Bronchus fibroblast of lung (primary cell): ENCODE results near the gene KRTAP10-5. TPM values are rescaled to one million over a fixed set of nuclear protein-coding genes. Genes with fewer than 3 reads are reported as not detected.

Experiments
- total RNA-seq: library from RNA; depleted of rRNA; stranded (reverse); fragments of >200 nt; gene quantifications from 2 replicates; pipeline ENCODE4 v1.2.3, GENCODE V29; 2015

KRTAP10-5 gene
- not detected in 2 replicates for total RNA-seq

DNA sequence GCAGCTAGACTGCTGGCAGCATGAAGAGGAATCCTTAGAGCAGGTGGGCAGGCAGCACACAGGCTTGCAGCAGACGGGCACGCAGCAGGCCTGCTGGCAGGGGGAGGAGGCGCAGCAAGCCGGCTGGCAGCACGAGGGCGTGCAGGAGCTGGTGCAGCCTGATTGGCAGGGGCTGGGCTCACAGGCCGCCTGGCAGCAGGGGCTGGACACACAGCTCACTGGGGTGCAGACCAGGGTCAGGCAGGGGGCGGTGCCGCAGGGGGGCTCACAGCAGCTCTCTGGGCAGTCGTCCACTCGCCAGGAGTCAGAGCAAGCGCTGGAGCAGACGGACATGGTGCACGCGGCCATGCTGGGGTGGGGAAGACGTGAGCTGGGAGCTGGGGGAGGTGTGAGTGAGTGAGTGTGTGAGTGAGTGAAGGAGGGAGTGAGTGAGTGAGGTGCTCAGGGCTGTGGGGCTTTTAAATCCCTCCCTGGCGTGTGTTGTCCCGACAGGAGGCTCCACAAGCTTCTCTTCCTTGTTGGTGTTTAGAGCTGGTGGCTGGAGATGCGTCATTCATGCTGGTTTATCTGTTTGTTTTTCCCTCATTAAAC is at the start of gene KRTAP10-5:
TSS of gene KRTAP10-5 (minus strand) at position 374 of the 591 bp plus-strand sequence. CDS start at position 348, 26 bp downstream.

GRCh38 chr21:44626673-44627143 is 46.3 kb upstream of the KRTAP10-5 start, which contains the start of gene KRTAP10-9:
Gene KRTAP10-9 (plus strand): TSS chr21:44627093. CDS start chr21:44627172, 79 bp downstream.

DNA sequence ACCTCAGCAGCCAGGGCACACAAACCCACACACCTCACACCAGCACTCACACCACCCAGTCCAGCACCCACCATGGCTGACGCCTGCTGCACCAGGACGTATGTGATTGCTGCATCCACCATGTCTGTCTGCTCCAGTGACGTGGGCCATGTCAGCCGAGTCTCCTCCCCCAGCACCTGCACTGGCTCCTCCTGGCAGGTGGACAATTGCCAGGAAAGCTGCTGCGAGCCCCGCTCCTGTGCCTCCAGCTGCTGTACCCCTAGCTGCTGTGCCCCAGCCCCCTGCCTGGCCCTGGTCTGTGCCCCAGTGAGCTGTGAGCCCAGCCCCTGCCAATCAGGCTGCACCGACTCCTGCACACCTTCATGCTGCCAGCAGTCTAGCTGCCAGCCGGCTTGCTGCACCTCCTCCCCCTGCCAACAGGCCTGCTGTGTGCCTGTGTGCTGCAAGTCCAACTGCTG is 31.7 kb upstream of the KRTAP10-5 start, which contains the start of gene KRTAP10-8:
TSS of gene KRTAP10-8 (plus strand) at position 51 of the 458 bp plus-strand sequence. CDS start at position 73, 22 bp downstream.

GRCh38 chr21:44600118-44600978 is 19.9 kb upstream of the KRTAP10-5 start, which contains the start of gene KRTAP10-7:
Gene KRTAP10-7 (plus strand): TSS chr21:44600597. CDS start chr21:44600622, 25 bp downstream.

GRCh38 chr21:44592446-44593311 is 12.3 kb upstream of the KRTAP10-5 start, which contains the start of gene KRTAP10-6:
Gene KRTAP10-6 (minus strand): TSS chr21:44592505. CDS start chr21:44592484, 21 bp downstream.

GRCh38 chr21:44573630-44574456 is 6.6 kb downstream of the KRTAP10-5 start, which contains the start of gene KRTAP10-4:
Gene KRTAP10-4 (plus strand): TSS chr21:44573729. CDS start chr21:44573759, 30 bp downstream.

DNA sequence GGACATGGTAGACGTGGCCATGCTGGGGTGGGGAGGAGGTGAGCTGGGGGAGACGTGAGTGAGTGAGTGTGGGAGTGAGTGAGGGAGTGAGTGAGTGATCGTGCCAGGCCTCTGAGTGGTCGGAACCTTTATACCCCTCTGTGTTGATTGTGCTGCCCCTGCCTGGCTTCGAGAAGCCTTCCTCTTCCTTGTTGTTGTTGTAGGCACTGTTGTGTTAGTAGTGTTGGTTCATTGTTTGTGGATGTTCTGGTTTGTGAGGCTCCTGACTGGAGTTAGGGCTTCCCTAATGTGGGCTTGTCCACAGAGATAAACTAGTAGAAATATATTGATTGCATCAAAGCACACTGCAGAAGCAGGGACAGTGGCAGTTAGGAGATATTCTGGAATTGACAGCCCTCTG is 21.7 kb downstream of the KRTAP10-5 start, which contains the start of gene KRTAP10-3:
TSS of gene KRTAP10-3 (minus strand) at position 101 of the 400 bp plus-strand sequence. CDS start at position 21, 80 bp downstream.

DNA sequence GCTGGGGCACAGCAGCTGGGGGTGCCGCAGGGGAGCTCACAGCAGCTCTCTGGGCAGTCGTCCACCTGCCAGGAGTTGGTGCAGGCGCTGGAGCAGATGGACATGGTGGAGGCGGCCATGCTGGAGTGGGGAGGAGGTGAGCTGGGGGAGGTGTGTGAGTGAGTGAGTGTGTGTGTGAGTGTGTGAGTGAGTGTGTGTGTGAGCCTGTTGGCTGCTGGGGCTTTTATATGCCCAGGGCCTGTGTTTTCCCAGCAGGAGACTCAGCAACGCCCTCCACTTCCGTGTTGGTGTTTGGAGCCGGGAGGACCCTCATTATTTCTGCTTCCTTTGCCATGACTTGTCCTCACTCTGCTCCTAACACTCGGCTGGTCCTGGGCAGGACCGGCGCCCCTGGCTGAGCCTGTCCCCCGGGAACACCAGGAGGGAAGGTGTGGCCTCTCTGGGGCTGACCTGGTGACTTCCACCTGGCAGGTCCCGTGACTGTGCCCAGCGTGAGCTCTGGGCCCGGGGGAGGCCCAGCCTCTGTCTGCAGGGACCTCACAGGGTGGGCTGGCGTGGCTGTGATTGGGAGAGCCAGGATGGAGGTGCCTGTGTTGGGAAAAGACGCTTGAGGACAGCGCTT is 29.0 kb downstream of the KRTAP10-5 start, which contains the start of gene KRTAP10-2:
TSS of gene KRTAP10-2 (minus strand) at position 166 of the 622 bp plus-strand sequence. CDS start at position 119, 47 bp downstream.

GRCh38 chr21:44539991-44540666 is 40.3 kb downstream of the KRTAP10-5 start, which contains the start of gene KRTAP10-1:
Gene KRTAP10-1 (minus strand): TSS chr21:44540195. CDS start chr21:44540150, 45 bp downstream.

Other genes starting within 250 kb of the KRTAP10-5 start
- 13.3 and 16.6 TPM in 2 replicates for gene CFAP410, start 241.2 kb downstream of the KRTAP10-5 start, total RNA-seq
- gene TRPM2, start 227.0 kb downstream of the KRTAP10-5 start, total RNA-seq, result not detected in 2 replicates
- gene LRRC3, start 125.1 kb downstream of the KRTAP10-5 start, total RNA-seq, result 1.3 and 1.5 TPM in 2 replicates
- gene KRTAP10-1, start 40.4 kb downstream of the KRTAP10-5 start, total RNA-seq, result not detected in 2 replicates
- not detected in 2 replicates for gene KRTAP10-2, start 29.1 kb downstream of the KRTAP10-5 start, total RNA-seq
- gene KRTAP10-3, start 21.8 kb downstream of the KRTAP10-5 start, total RNA-seq, result not detected in 2 replicates
- not detected in 2 replicates for gene KRTAP10-4, start 6.9 kb downstream of the KRTAP10-5 start, total RNA-seq
- not detected in 2 replicates for gene KRTAP10-6, start 11.9 kb upstream of the KRTAP10-5 start, total RNA-seq
- not detected in 2 replicates for gene KRTAP10-7, start 20.0 kb upstream of the KRTAP10-5 start, total RNA-seq
- gene KRTAP10-8, start 31.5 kb upstream of the KRTAP10-5 start, total RNA-seq, result not detected in 2 replicates
- gene KRTAP10-9, start 46.5 kb upstream of the KRTAP10-5 start, total RNA-seq, result not detected in 2 replicates
- not detected in 2 replicates for gene KRTAP10-10, start 56.8 kb upstream of the KRTAP10-5 start, total RNA-seq
- gene KRTAP10-11, start 65.8 kb upstream of the KRTAP10-5 start, total RNA-seq, result not detected in 2 replicates
- not detected in 2 replicates for gene KRTAP12-4, start 74.1 kb upstream of the KRTAP10-5 start, total RNA-seq
- not detected in 2 replicates for gene KRTAP12-3, start 77.3 kb upstream of the KRTAP10-5 start, total RNA-seq
- gene KRTAP12-2, start 86.3 kb upstream of the KRTAP10-5 start, total RNA-seq, result not detected in 2 replicates
- not detected in 2 replicates for gene KRTAP12-1, start 101.6 kb upstream of the KRTAP10-5 start, total RNA-seq
- gene KRTAP10-12, start 116.6 kb upstream of the KRTAP10-5 start, total RNA-seq, result not detected in 2 replicates
- gene TSPEAR, start 131.0 kb upstream of the KRTAP10-5 start, total RNA-seq, result not detected in 2 replicates
- 32.4 and 34.8 TPM in 2 replicates for gene UBE2G2, start 221.2 kb upstream of the KRTAP10-5 start, total RNA-seq
- gene SUMO3, start 237.5 kb upstream of the KRTAP10-5 start, total RNA-seq, result 84.1 and 90.5 TPM in 2 replicates